HEK293 (cell line): ENCODE data around the gene FBXO34.
A peak's percentile ranks its signal among the peaks of the same experiment; 100 is the strongest.

Experiments used
- CTCF ChIA-PET: fragments of 350-600 bp; formaldehyde crosslinking; extraction: SDS; loops from one replicate; lab custom pipeline; 2021; ENCODE audit warnings: antibody characterized with exemption; lab: Yijun Ruan, JAX
- POLR2A ChIA-PET: fragments of 300-600 bp; formaldehyde crosslinking; extraction: SDS; loops from one replicate; lab custom pipeline; 2020; ENCODE audit warnings: antibody characterized with exemption, inconsistent platforms; lab: Yijun Ruan, JAX
- H3K27ac ChIP-seq: fragments of 200-500 bp; sonication (Bioruptor generic); 2 replicates; pipeline ENCODE4 v1.5.1; 2014; ENCODE audit warnings: low read depth, low read length, control low read depth, inconsistent platforms; ENCODE audit errors: extremely low read depth
- H3K36me3 ChIP-seq, 2 experiments: fragments of 200-500 bp in 1 of 2; sonication (Bioruptor generic) in 1 of 2; 1 replicate in 1 of 2; 2 replicates in 1 of 2; pipeline ENCODE4 v1.5.1; 2014 to 2017; ENCODE audit warnings: inconsistent platforms in 2 of 2, low read length in 2 of 2; ENCODE audit not compliant: control insufficient read depth in 2 of 2, insufficient read depth in 1 of 2
- H3K4me1 ChIP-seq: fragments of 200-500 bp; sonication (Bioruptor generic); 2 replicates; pipeline ENCODE4 v1.5.1; 2014; ENCODE audit warnings: mild to moderate bottlenecking, low read length, inconsistent platforms; ENCODE audit not compliant: control insufficient read depth, insufficient read depth
- H3K4me3 ChIP-seq: 2 replicates; pipeline ENCODE4 v1.5.1; 2011; ENCODE audit warnings: low read depth, mild to moderate bottlenecking, control low read depth, low read length, moderate library complexity
- H3K9me3 ChIP-seq: fragments of 200-500 bp; sonication (Bioruptor generic); 2 replicates; pipeline ENCODE4 v1.5.1; 2014; ENCODE audit warnings: low read depth, low read length, inconsistent platforms; ENCODE audit not compliant: control insufficient read depth, insufficient read depth
- EGR2 ChIP-seq: fragments of 450-650 bp; formaldehyde crosslinking; IDR thresholded peaks from 2 replicates; pipeline ENCODE4 v1.5.1; 2016; ENCODE audit warnings: low read depth, missing biosample characterization, missing genetic modification characterization
- ELK4 ChIP-seq: IDR thresholded peaks from 2 replicates; pipeline ENCODE4 v1.6.1; 2011; ENCODE audit warnings: mild to moderate bottlenecking, low read depth, low read length, borderline replicate concordance
- GLI2 ChIP-seq: fragments of 450-650 bp; formaldehyde crosslinking; IDR thresholded peaks from 2 replicates; pipeline ENCODE4; 2017; ENCODE audit warnings: missing biosample characterization, missing genetic modification characterization, low read depth, borderline replicate concordance
- KLF1 ChIP-seq: fragments of 450-650 bp; formaldehyde crosslinking; IDR thresholded peaks from 2 replicates; pipeline ENCODE4 v1.5.1; 2016; ENCODE audit warnings: missing biosample characterization, missing genetic modification characterization
- MZF1 ChIP-seq: fragments of 450-650 bp; formaldehyde crosslinking; IDR thresholded peaks from 2 replicates; pipeline ENCODE4 v1.5.1; 2017; ENCODE audit warnings: missing biosample characterization, missing genetic modification characterization, borderline replicate concordance
- PRDM6 ChIP-seq: fragments of 450-650 bp; formaldehyde crosslinking; IDR thresholded peaks from 2 replicates; pipeline ENCODE4 v1.5.1; 2017; ENCODE audit warnings: missing biosample characterization, missing genetic modification characterization
- REPIN1 ChIP-seq: fragments of 450-650 bp; formaldehyde crosslinking; IDR thresholded peaks from 2 replicates; pipeline ENCODE4 v1.5.1; 2017; ENCODE audit warnings: missing biosample characterization, missing genetic modification characterization, low read depth
- SETDB1 ChIP-seq: IDR thresholded peaks from one replicate; pipeline ENCODE4 v1.6.1; 2017; ENCODE audit warnings: mild to moderate bottlenecking, low read length, moderate library complexity, mixed read lengths; ENCODE audit not compliant: insufficient read length
- SP7 ChIP-seq: fragments of 450-650 bp; formaldehyde crosslinking; IDR thresholded peaks from 2 replicates; pipeline ENCODE4 v1.5.1; 2016; ENCODE audit warnings: missing biosample characterization, missing genetic modification characterization
- TCF7L2 ChIP-seq: IDR thresholded peaks from 2 replicates; pipeline ENCODE4 v1.6.1; 2011; ENCODE audit warnings: low read depth, mild to moderate bottlenecking, inconsistent platforms, low read length, moderate library complexity, borderline replicate concordance
- TSHZ1 ChIP-seq: fragments of 450-650 bp; formaldehyde crosslinking; IDR thresholded peaks from 2 replicates; pipeline ENCODE4 v1.5.1; 2016; ENCODE audit warnings: missing biosample characterization, missing genetic modification characterization, borderline replicate concordance
- ZBTB17 ChIP-seq: fragments of 450-650 bp; formaldehyde crosslinking; IDR thresholded peaks from 2 replicates; pipeline ENCODE4 v1.5.1; 2016; ENCODE audit warnings: missing biosample characterization, missing genetic modification characterization
- ZFP41 ChIP-seq: fragments of 450-650 bp; formaldehyde crosslinking; IDR thresholded peaks from 2 replicates; pipeline ENCODE4 v1.5.1; 2016; ENCODE audit warnings: missing biosample characterization, missing genetic modification characterization, borderline replicate concordance
- ZFP69B ChIP-seq: fragments of 450-650 bp; formaldehyde crosslinking; IDR thresholded peaks from 2 replicates; pipeline ENCODE4 v1.5.1; 2016; ENCODE audit warnings: missing biosample characterization, missing genetic modification characterization
- ZNF157 ChIP-seq: fragments of 450-650 bp; formaldehyde crosslinking; IDR thresholded peaks from 2 replicates; pipeline ENCODE4 v1.5.1; 2016; ENCODE audit warnings: missing biosample characterization, missing genetic modification characterization
- ZNF2 ChIP-seq: fragments of 450-650 bp; formaldehyde crosslinking; IDR thresholded peaks from 2 replicates; pipeline ENCODE4 v1.5.1; 2016; ENCODE audit warnings: missing biosample characterization, missing genetic modification characterization
- ZNF362 ChIP-seq: fragments of 450-650 bp; formaldehyde crosslinking; IDR thresholded peaks from 2 replicates; pipeline ENCODE4 v1.5.1; 2016; ENCODE audit warnings: missing biosample characterization, missing genetic modification characterization
- ZNF37A ChIP-seq: fragments of 450-650 bp; IDR thresholded peaks from 2 replicates; pipeline ENCODE4 v1.5.1; 2018; ENCODE audit warnings: missing biosample characterization, missing genetic modification characterization
- ZNF521 ChIP-seq: fragments of 450-650 bp; formaldehyde crosslinking; IDR thresholded peaks from 2 replicates; pipeline ENCODE4 v1.5.1; 2017; ENCODE audit warnings: missing biosample characterization, mild to moderate bottlenecking, missing genetic modification characterization
- ZNF571 ChIP-seq: fragments of 450-650 bp; formaldehyde crosslinking; IDR thresholded peaks from 2 replicates; pipeline ENCODE4 v1.5.0; 2017; ENCODE audit warnings: missing biosample characterization, missing genetic modification characterization
- ZNF600 ChIP-seq: fragments of 450-650 bp; formaldehyde crosslinking; IDR thresholded peaks from 2 replicates; pipeline ENCODE4 v1.5.1; 2016; ENCODE audit warnings: missing biosample characterization, missing genetic modification characterization
- ZNF626 ChIP-seq: fragments of 450-650 bp; sonication (Bioruptor Pico); formaldehyde crosslinking; IDR thresholded peaks from 2 replicates; pipeline ENCODE4 v1.5.1; 2018; ENCODE audit warnings: missing biosample characterization, missing genetic modification characterization, inconsistent platforms

Gene FBXO34

GRCh38 chr14:55306938-55307589 is 35.8 kb downstream of the FBXO34 start:
- Histone ChIP-seq H3K4me1 (peaks cover 16% of the 10 kb centered on the region; the same call in 1 of the 2 replicates), H3K4me3 (no peak overlapping the region), H3K9me3 (no peaks in the 10 kb centered on the region)
- ChIA-PET CTCF (interaction anchor here (0.6 kb wide), 2 partner anchors 9 to 63 kb away, joined by 3 to 4 read pairs; no protein-coding TSS in a partner anchor), POLR2A (no interaction called here)
- TF ChIP-seq ZNF571 (tag by site-specific recombination) (no peak), KLF1 (tag by site-specific recombination) (peak; percentile 57), TCF7L2 (0 out of 2 replicates have a peak, but pooled peaks have one; percentile 31), SP7 (tag by site-specific recombination) (peak; percentile 63), PRDM6 (0 out of 2 replicates have a peak, but pooled peaks have one; percentile 10), ZNF157 (tag by site-specific recombination) (no peak)
- TF ChIP-seq, all 188 proteins: peak for 4
- Histone ChIP-seq H3K27ac (no peak overlapping the region), H3K36me3 (peaks cover 0 to 8% of the 10 kb centered on the region in 2 experiments; a peak in 1 of 3 replicates)

- no peaks in the 10 kb centered on the region for H3K9me3 ChIP-seq
- POLR2A ChIA-PET, result no interaction called here
- TF ChIP-seq ZNF600, result no peak
- TF ChIP-seq TCF7L2, result no peak
- no peak for TF ChIP-seq ZBTB17 (tag by site-specific recombination)
Measured at GRCh38 chr14:55309154-55309553, 37.9 kb downstream of the FBXO34 start.

GRCh38 chr14:55309761-55310365 is 38.6 kb downstream of the FBXO34 start:
- Histone ChIP-seq H3K4me1 (peaks cover 6% of the 10 kb centered on the region; the same call in 1 of the 2 replicates), H3K36me3 (peaks cover 0 to 8% of the 10 kb centered on the region in 2 experiments; a peak in 1 of 3 replicates), H3K27ac (no peak overlapping the region), H3K9me3 (no peaks in the 10 kb centered on the region), H3K4me3 (no peak overlapping the region)
- CTCF ChIA-PET, result interaction anchor here (1.4 to 1.5 kb wide), 2 partner anchors 13 to 39 kb away, joined by 3 read pairs; partner anchors contain the start of gene FBXO34
- POLR2A ChIA-PET, result no interaction called here
- TF ChIP-seq ELK4 (no peak), EGR2 (tag by site-specific recombination) (no peak), ZNF157 (tag by site-specific recombination) (no peak), REPIN1 (tag by site-specific recombination) (no peak), GLI2 (tag by site-specific recombination) (no peak), ZFP41 (no peak), SETDB1 (no peak), MZF1 (tag by site-specific recombination) (no peak), ZNF626 (no peak), TSHZ1 (tag by site-specific recombination) (no peak), ZNF37A (no peak), ZNF521 (no peak), ZFP69B (no peak), ZNF2 (tag by site-specific recombination) (no peak), ZNF362 (tag by site-specific recombination) (no peak)

More at GRCh38 chr14:55309154-55309553, 37.9 kb downstream of the FBXO34 start:
- CTCF ChIA-PET, result interaction anchor here (0.7 to 1.5 kb wide), 3 partner anchors 12 to 422 kb away, joined by 3 read pairs; partner anchors contain the start of gene FBXO34
- H3K36me3 ChIP-seq, result peaks cover 0 to 8% of the 10 kb centered on the region in 2 experiments; a peak in 1 of 3 replicates
- no peak overlapping the region for H3K4me3 ChIP-seq
- H3K4me1 ChIP-seq, result peaks cover 6% of the 10 kb centered on the region; the same call in 1 of the 2 replicates
- no peak overlapping the region for H3K27ac ChIP-seq
